ENCODE results near the gene PDE6G. TPM values are rescaled to one million over a fixed set of nuclear protein-coding genes. Genes with fewer than 3 reads are reported as not detected.

Gene PDE6G
- total RNA-seq, 4 donors from 2014 or later: not detected

DNA sequence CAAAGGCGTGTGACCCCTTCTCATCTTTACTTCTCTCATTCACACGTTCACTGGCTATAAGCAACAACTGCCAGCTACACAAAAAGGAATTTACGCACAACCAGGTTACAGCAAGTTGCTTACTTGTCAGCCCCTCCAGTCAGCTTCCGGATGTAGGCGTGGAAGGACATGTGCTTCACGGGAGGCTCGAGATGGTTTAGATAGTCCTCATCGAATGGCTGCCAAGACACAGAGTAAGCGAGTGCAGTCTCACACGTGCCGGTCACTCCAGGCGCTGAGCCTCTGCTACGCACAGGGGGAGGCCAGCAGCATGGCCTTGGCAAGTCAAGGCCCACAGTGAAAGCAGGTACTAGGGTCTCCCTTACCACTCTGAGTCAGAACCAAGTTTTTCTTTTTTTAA is 47.7 kb downstream of the PDE6G start:
- TF ChIP-seq, protein P1, sequence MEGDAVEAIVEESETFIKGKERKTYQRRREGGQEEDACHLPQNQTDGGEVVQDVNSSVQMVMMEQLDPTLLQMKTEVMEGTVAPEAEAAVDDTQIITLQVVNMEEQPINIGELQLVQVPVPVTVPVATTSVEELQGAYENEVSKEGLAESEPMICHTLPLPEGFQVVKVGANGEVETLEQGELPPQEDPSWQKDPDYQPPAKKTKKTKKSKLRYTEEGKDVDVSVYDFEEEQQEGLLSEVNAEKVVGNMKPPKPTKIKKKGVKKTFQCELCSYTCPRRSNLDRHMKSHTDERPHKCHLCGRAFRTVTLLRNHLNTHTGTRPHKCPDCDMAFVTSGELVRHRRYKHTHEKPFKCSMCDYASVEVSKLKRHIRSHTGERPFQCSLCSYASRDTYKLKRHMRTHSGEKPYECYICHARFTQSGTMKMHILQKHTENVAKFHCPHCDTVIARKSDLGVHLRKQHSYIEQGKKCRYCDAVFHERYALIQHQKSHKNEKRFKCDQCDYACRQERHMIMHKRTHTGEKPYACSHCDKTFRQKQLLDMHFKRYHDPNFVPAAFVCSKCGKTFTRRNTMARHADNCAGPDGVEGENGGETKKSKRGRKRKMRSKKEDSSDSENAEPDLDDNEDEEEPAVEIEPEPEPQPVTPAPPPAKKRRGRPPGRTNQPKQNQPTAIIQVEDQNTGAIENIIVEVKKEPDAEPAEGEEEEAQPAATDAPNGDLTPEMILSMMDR (IDR thresholded peaks at IDR 0.05): no peak
- TF ChIP-seq POLR2A (IDR thresholded peaks at IDR 0.05): no peak
- H3K4me3 ChIP-seq (replicated peaks in 1 of 3): no peak overlapping the region
- DNase-seq: no peak
- H3K27ac ChIP-seq: no peak overlapping the region
- no peaks in the 10 kb centered on the region for H3K4me1 ChIP-seq
- 91 to 96% methylated on average over 13 of the region's 13 CpGs for WGBS, 2 donors
- intact Hi-C loops (cut with DNase I): loop anchor here (10.0 kb wide), 1 partner anchor 64 kb away; no protein-coding TSS in a partner anchor
- H3K27me3 ChIP-seq: no peaks in the 10 kb centered on the region
- peaks cover 53 to 61% of the 10 kb centered on the region in 2 donors for H3K36me3 ChIP-seq
- no peaks in the 10 kb centered on the region for H3K9me3 ChIP-seq

DNA sequence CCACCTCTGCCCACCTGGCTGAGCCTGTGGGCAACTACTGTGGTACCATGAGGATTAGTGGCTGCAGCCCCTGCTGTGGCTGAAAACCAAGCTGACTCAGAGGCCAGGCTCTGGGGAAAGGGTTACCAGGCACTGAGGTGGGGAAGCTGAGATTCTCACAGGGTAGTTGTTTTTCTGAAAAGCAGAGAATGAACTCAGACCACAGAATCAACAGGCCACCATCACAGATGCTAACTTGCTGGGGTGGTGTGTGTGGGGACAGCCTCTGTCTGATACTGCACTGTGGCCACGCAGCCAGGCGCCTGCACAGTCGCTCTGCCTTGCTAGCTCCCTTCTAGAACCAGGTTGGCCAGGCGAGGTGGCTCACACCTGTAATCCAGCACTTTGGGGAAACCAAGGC is 48.3 kb downstream of the PDE6G start:
- Histone ChIP-seq H3K36me3 (peaks cover 53 to 66% of the 10 kb centered on the region in 2 donors), H3K9me3 (no peaks in the 10 kb centered on the region), H3K27ac (no peak overlapping the region), H3K4me3 (replicated peaks in 1 of 3) (no peak overlapping the region), H3K4me1 (no peaks in the 10 kb centered on the region), H3K27me3 (no peaks in the 10 kb centered on the region)
- intact Hi-C loops (cut with DNase I): loop anchor here (10.0 kb wide), 1 partner anchor 63 kb away; no protein-coding TSS in a partner anchor
- WGBS, 2 donors: 96 to 98% methylated on average over 4 of the region's 4 CpGs
- no peak for TF ChIP-seq POLR2A (IDR thresholded peaks at IDR 0.05)
- TF ChIP-seq, protein P1 (IDR thresholded peaks at IDR 0.05): no peak
- DNase-seq: no peak

DNA sequence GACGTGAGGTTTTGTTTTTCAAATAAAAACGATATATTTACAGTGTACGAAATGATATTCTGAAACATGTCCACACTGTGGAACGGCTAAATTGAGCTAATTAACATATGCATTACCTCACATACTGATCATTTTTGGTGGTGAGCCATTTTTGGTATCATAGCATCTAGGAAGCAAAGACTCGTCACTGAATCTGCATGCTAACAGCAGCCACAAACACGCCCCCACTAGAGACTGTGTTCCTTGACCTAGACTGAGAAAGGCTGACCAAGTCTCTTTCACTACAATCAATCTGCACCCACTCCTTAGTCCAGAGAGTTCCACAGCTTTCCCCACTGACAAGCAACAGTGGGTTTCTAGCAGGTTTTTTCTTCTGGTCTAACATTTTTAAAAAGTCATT is 48.9 kb downstream of the PDE6G start:
- Histone ChIP-seq H3K9me3 (no peaks in the 10 kb centered on the region), H3K27ac (no peak overlapping the region), H3K4me3 (replicated peaks in 1 of 3) (no peak overlapping the region), H3K4me1 (no peaks in the 10 kb centered on the region), H3K36me3 (peaks cover 51 to 70% of the 10 kb centered on the region in 2 donors), H3K27me3 (no peaks in the 10 kb centered on the region)
- no peak for TF ChIP-seq POLR2A (IDR thresholded peaks at IDR 0.05)
- TF ChIP-seq, protein P1 (IDR thresholded peaks at IDR 0.05): no peak
- 85 to 88% methylated on average over 6 of the region's 6 CpGs for WGBS, 2 donors
- intact Hi-C loops (cut with DNase I): loop anchor here (10.0 kb wide), 1 partner anchor 63 kb away; no protein-coding TSS in a partner anchor
- DNase-seq: no peak

DNA sequence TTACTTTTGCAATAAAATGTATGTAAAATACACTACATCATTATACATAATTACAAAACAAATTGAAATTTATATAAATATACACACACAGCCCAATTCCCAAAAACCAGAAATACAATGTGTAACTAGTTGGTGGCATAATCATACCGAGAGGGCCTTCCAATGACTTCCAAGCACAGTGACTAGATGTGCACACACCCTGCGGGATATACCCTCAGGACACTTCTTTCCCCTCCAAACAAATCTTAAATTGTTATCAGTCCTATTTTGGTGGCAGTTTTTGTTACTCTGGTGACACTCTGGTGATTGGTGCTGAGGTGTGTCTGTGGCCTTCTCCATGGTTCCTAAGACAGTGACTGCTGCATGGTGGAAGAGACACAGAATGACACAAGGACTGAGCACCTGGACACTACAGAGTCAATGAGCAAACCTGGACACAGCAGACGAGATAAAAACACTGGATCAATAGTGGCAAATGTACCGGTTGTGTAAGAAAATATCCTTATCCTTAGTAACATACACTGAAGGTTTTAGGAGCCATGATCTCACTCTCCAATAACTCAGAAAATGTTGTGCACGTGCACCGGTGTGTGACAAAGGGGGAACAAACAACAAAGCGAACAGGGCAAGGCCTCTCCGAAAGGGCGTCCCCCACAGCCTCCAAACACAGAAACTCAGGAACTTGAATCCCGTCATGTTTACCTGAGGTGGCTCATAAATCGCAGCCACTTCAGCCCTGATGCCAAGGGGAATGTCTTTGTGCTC is 52.3 kb downstream of the PDE6G start:
- intact Hi-C loops (cut with DNase I): loop anchor here (5.0 to 10.0 kb wide), 2 partner anchors 59 to 352 kb away; no protein-coding TSS in a partner anchor
- TF ChIP-seq POLR2A (IDR thresholded peaks at IDR 0.05): no peak
- TF ChIP-seq, protein P1 (IDR thresholded peaks at IDR 0.05): no peak
- DNase-seq: no peak
- Histone ChIP-seq H3K9me3 (no peaks in the 10 kb centered on the region), H3K27ac (no peak overlapping the region), H3K27me3 (no peaks in the 10 kb centered on the region), H3K4me3 (replicated peaks in 1 of 3) (no peak overlapping the region), H3K36me3 (peaks cover 46 to 52% of the 10 kb centered on the region in 2 donors), H3K4me1 (no peaks in the 10 kb centered on the region)
- 90 to 94% methylated on average over 11 of the region's 11 CpGs for WGBS, 2 donors

DNA sequence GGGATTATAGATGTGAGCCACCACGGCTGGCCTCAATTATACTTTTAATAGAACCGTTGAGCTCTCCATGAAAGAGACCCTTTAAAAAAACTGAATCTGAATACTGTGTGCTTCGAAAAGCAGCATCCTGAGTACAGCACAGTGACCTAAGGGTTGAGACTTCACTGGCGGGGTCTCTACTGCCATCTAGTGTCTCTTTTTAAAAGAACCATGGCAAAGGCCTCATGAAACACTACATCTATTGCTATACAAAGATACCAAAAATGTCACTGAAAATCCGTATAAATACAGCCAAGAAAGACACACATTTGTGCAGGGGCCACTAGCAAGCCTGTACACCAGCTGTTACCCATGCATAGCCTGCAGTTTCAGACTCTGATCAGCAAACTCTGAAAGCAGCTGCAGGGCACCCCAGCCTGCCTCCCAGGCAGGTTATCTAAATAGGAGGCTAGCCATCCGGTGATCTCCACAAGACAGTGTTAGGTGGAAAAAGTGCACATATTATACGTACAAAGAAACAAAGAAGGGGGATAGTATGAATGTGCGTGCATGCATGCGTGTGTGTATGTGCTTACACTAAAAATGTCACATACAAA is 54.7 kb downstream of the PDE6G start:
- no peak overlapping the region for H3K27ac ChIP-seq
- H3K4me1 ChIP-seq: no peaks in the 10 kb centered on the region
- no peak overlapping the region for H3K4me3 ChIP-seq (replicated peaks in 1 of 3)
- DNase-seq: peak; percentile 36 to 37
- H3K27me3 ChIP-seq: no peaks in the 10 kb centered on the region
- 40 to 45% methylated on average over 9 of the region's 9 CpGs for WGBS, 2 donors
- no peak for TF ChIP-seq POLR2A (IDR thresholded peaks at IDR 0.05)
- TF ChIP-seq, protein P1 (IDR thresholded peaks at IDR 0.05): peak; percentile 48 to 86 (median 72)
- intact Hi-C loops (cut with DNase I): loop anchor here (5.0 to 10.0 kb wide), 2 partner anchors 57 to 349 kb away; no protein-coding TSS in a partner anchor
- H3K36me3 ChIP-seq: peaks cover 34 to 40% of the 10 kb centered on the region in 2 donors
- no peaks in the 10 kb centered on the region for H3K9me3 ChIP-seq

All from thyroid gland (tissue), 4 donors.